HG02571 (cell line): ENCODE measurements around the gene TMEM256.

Source experiments
- ATAC-seq: cut with Tn5 transposase; IDR thresholded peaks from one replicate; pipeline ENCODE4 v1.9.1; 2021; ENCODE audit warnings: mild to moderate bottlenecking, moderate library complexity; ENCODE audit not compliant: unreplicated experiment

Gene TMEM256

GRCh38 chr17:7403977-7404736 is at the start of gene TMEM256:
TMEM256 (minus strand) TSS chr17:7404097; CDS start chr17:7404084, 13 bp downstream.
- peak; percentile 92 for ATAC-seq

GRCh38 chr17:7448461-7448860 is 44.6 kb upstream of the TMEM256 start:
- ATAC-seq: no peak

- ATAC-seq: no peak
Measured at GRCh38 chr17:7445619-7445968, 41.7 kb upstream of the TMEM256 start.

GRCh38 chr17:7444682-7445618 is 41.1 kb upstream of the TMEM256 start, which contains the start of gene CHRNB1:
CHRNB1 (plus strand) TSS chr17:7445061; CDS start chr17:7445128, 67 bp downstream.
- peak; percentile 68 for ATAC-seq

- no peak for ATAC-seq
Measured at GRCh38 chr17:7443499-7444485, 39.9 kb upstream of the TMEM256 start.

GRCh38 chr17:7442142-7442541 is 38.2 kb upstream of the TMEM256 start:
- no peak for ATAC-seq

GRCh38 chr17:7441266-7441665 is 37.4 kb upstream of the TMEM256 start:
- no peak for ATAC-seq

GRCh38 chr17:7440834-7441195 is 36.9 kb upstream of the TMEM256 start:
- ATAC-seq: no peak

- ATAC-seq: no peak
Measured at GRCh38 chr17:7440113-7440833, 36.4 kb upstream of the TMEM256 start.

- ATAC-seq: no peak
Measured at GRCh38 chr17:7439462-7440112, 35.7 kb upstream of the TMEM256 start, which contains the start of gene FGF11. FGF11 (plus strand) TSS chr17:7439512; CDS start chr17:7439621, 109 bp downstream.

- no peak for ATAC-seq
Measured at GRCh38 chr17:7438656-7439460, 35.0 kb upstream of the TMEM256 start.

GRCh38 chr17:7437950-7438614 is 34.2 kb upstream of the TMEM256 start:
- ATAC-seq: no peak

- ATAC-seq: no peak
Measured at GRCh38 chr17:7437369-7437863, 33.5 kb upstream of the TMEM256 start.

GRCh38 chr17:7436556-7437368 is 32.9 kb upstream of the TMEM256 start:
- no peak for ATAC-seq

- ATAC-seq: no peak
Measured at GRCh38 chr17:7435676-7436555, 32.0 kb upstream of the TMEM256 start.

GRCh38 chr17:7432296-7432695 is 28.4 kb upstream of the TMEM256 start:
- ATAC-seq: no peak
